ENCODE measurements around the gene ABCC6. TPM values are rescaled to one million over a fixed set of nuclear protein-coding genes. Genes with fewer than 3 reads are reported as not detected.
"Not testable (repeated sequence)": the region's sequence is repeated elsewhere in the genome, so short reads cannot be mapped to it uniquely, and the experiment has no call there.

Gene ABCC6
- total RNA-seq, 1 donor from 2014 or later, result 0.13 TPM

GRCh38 chr16:16161319-16161718, 62.0 kb downstream of the ABCC6 start:
- DNase-seq (ENCODE audit: low read depth in 2 of 2), result no peak

- DNase-seq (ENCODE audit: low read depth in 2 of 2), result no peak
Observed at GRCh38 chr16:16159662-16160061, 63.6 kb downstream of the ABCC6 start.

GRCh38 chr16:16158741-16159374, 64.4 kb downstream of the ABCC6 start:
- DNase-seq (ENCODE audit: low read depth in 2 of 2), result no peak

GRCh38 chr16:16158082-16158658, 65.1 kb downstream of the ABCC6 start:
- DNase-seq (ENCODE audit: low read depth in 2 of 2), result no peak

- no peak for DNase-seq (ENCODE audit: low read depth in 2 of 2)
Observed at GRCh38 chr16:16157166-16157565, 66.1 kb downstream of the ABCC6 start.

- DNase-seq (ENCODE audit: low read depth in 2 of 2), result no peak
Observed at GRCh38 chr16:16155234-16155633, 68.1 kb downstream of the ABCC6 start.

GRCh38 chr16:16154281-16154951, 68.9 kb downstream of the ABCC6 start:
- no peak for DNase-seq (ENCODE audit: low read depth in 2 of 2)

GRCh38 chr16:16153000-16153399, 70.3 kb downstream of the ABCC6 start:
- not testable (repeated sequence) for DNase-seq (ENCODE audit: low read depth in 2 of 2)

- DNase-seq (ENCODE audit: low read depth in 2 of 2), result no peak
Observed at GRCh38 chr16:16151315-16151714, 72.0 kb downstream of the ABCC6 start.

GRCh38 chr16:16150878-16151152, 72.5 kb downstream of the ABCC6 start:
- no peak for DNase-seq (ENCODE audit: low read depth in 2 of 2)

- peak; percentile 48 to 55 for DNase-seq (ENCODE audit: low read depth in 2 of 2)
Observed at GRCh38 chr16:16150117-16150877, 73.0 kb downstream of the ABCC6 start.

GRCh38 chr16:16149710-16150116, 73.6 kb downstream of the ABCC6 start:
- no peak for DNase-seq (ENCODE audit: low read depth in 2 of 2)

GRCh38 chr16:16148755-16149154, 74.5 kb downstream of the ABCC6 start:
- DNase-seq (ENCODE audit: low read depth in 2 of 2), result no peak

GRCh38 chr16:16148000-16148599, 75.2 kb downstream of the ABCC6 start:
- DNase-seq (ENCODE audit: low read depth in 2 of 2), result not testable (repeated sequence)

- no peak for DNase-seq (ENCODE audit: low read depth in 2 of 2)
Observed at GRCh38 chr16:16147316-16147999, 75.8 kb downstream of the ABCC6 start.

GRCh38 chr16:16146380-16147315, 76.6 kb downstream of the ABCC6 start:
- no peak for DNase-seq (ENCODE audit: low read depth in 2 of 2)

- no peak for DNase-seq (ENCODE audit: low read depth in 2 of 2)
Observed at GRCh38 chr16:16145286-16145685, 78.0 kb downstream of the ABCC6 start.

GRCh38 chr16:16144416-16144815, 78.9 kb downstream of the ABCC6 start:
- no peak for DNase-seq (ENCODE audit: low read depth in 2 of 2)

GRCh38 chr16:16143931-16144330, 79.4 kb downstream of the ABCC6 start:
- DNase-seq (ENCODE audit: low read depth in 2 of 2), result no peak

- DNase-seq (ENCODE audit: low read depth in 2 of 2), result peak in 1 of 2 donors; percentile 23
Observed at GRCh38 chr16:16143038-16143763, 80.1 kb downstream of the ABCC6 start.
